Lung (tissue), 12 donors: Measurements from ENCODE around the gene ZNF618. TPM values are rescaled to one million over a fixed set of nuclear protein-coding genes. Genes with fewer than 3 reads are reported as not detected.

ENCODE experiments used
- ATAC-seq: fragments of 200-7000 bp; cut with Tn5 transposase; one replicate; pipeline ENCODE4 v1.9.1; 2020; ENCODE audit warnings: moderate number of reproducible peaks; ENCODE audit not compliant: insufficient read depth, low FRiP score
- DNase-seq, 3 donors: peaks; one replicate each; pipeline ENCODE4 v3.0.0-alpha.2; 2013 to 2017
- H3K27ac ChIP-seq, 2 donors: one replicate each; pipeline ENCODE4 v1.5.1; 2013; ENCODE audit warnings: mild to moderate bottlenecking in 2 of 2, moderate library complexity in 2 of 2, control low read depth in 1 of 2, inconsistent platforms in 1 of 2, low read depth in 1 of 2, low read length in 1 of 2
- H3K27me3 ChIP-seq, 3 donors: one replicate each; pipeline ENCODE4 v1.5.1; 2013; ENCODE audit warnings: low read length in 2 of 3; ENCODE audit not compliant: control insufficient read depth in 3 of 3, insufficient read depth in 3 of 3
- H3K36me3 ChIP-seq, 4 donors: one replicate each; pipeline ENCODE4 v1.5.1; 2013; ENCODE audit warnings: low read length in 4 of 4, mild to moderate bottlenecking in 1 of 4, moderate library complexity in 1 of 4; ENCODE audit not compliant: control insufficient read depth in 4 of 4, insufficient read depth in 4 of 4
- H3K4me1 ChIP-seq, 5 donors: one replicate each; pipeline ENCODE4 v1.5.1; 2013; ENCODE audit warnings: low read length in 5 of 5, mild to moderate bottlenecking in 2 of 5, moderate library complexity in 1 of 5; ENCODE audit not compliant: control insufficient read depth in 5 of 5, insufficient read depth in 5 of 5
- H3K4me3 ChIP-seq: one replicate; pipeline ENCODE4 v1.5.1; 2013; ENCODE audit warnings: mild to moderate bottlenecking, control low read depth, moderate library complexity
- H3K9ac ChIP-seq, 2 donors: one replicate each; pipeline ENCODE4 v1.5.1; 2013; ENCODE audit warnings: low read length in 2 of 2, control low read depth in 1 of 2; ENCODE audit not compliant: insufficient read depth in 1 of 2
- H3K9me3 ChIP-seq, 4 donors: one replicate each; pipeline ENCODE4 v1.5.1; 2013; ENCODE audit warnings: low read length in 3 of 4, mild to moderate bottlenecking in 1 of 4, moderate library complexity in 1 of 4; ENCODE audit not compliant: control insufficient read depth in 4 of 4, insufficient read depth in 3 of 4
- WGBS, 2 donors: extraction: QIAGEN DNeasy Blood & Tissue Kit; methylation state at CpG; one replicate each; pipeline ENCODE4 v1.1.7; 2013; 5-methylcytosine and 5-hydroxymethylcytosine counted together
- polyA plus RNA-seq, 2 donors: library from polyadenylated mRNA; stranded (reverse); fragments of 200-250 nt; gene quantifications; one replicate each; pipeline ENCODE4 v1.2.1, GENCODE V29; 2013
- total RNA-seq, 2 donors: library from RNA; depleted of rRNA in 1 of 2; stranded (reverse); fragments of >200 nt in 1 of 2; gene quantifications; one replicate each; pipeline ENCODE4 v1.2.1, GENCODE V29; 2014 to 2021
- TF ChIP-seq, protein P1 (sequence below): IDR thresholded peaks from 2 replicates; pipeline ENCODE4 v1.5.1; 2012; ENCODE audit warnings: mild to moderate bottlenecking; ENCODE audit errors: control extremely low read depth, extremely low read depth
- donor health status: control.
- donor health status: control.
- donor health status: Bipolar disorder and iron deficiency.
- donor health status: healthy.
- donor health status: DM: yes; HTN: yes; CAD: no.

Gene ZNF618
- total and polyA plus RNA-seq, 4 donors, result 1.6 to 16.3 (median 6.0) TPM

DNA sequence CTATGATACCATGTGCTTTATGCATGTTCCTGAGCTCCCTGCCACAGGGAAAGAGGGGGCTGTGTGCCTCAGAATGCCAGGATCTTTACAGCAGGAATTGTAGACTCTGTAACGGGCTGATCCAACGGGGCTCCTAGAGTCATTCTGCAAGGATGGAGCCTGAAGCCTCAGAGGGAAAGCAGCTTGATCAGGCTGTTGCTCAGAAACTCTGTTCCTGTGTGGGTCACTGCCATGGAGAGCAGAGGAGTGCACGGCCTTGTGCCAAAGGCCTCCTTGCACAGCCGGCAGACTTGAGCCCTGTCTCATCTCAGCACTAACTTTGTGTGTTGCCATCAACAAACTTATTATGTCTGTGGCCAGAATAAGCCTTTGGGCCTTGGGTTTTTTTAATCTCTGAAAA, 150.2 kb downstream of the ZNF618 start:
- DNase-seq (peak in 1 of 3 donors; percentile 2), ATAC-seq (no peak)
- Histone ChIP-seq H3K27ac (no peak overlapping the region), H3K27me3 (no peaks in the 10 kb centered on the region), H3K36me3 (peaks cover 0 to 37% (median 22%) of the 10 kb centered on the region in 4 donors), H3K4me1 (peaks cover 0 to 4% (median 0%) of the 10 kb centered on the region in 5 donors), H3K9ac (no peak overlapping the region), H3K4me3 (no peak overlapping the region), H3K9me3 (peaks cover 0 to 11% (median 8%) of the 10 kb centered on the region in 4 donors)
- WGBS, 2 donors, result 93 to 96% methylated on average over 4 of the region's 4 CpGs
- TF ChIP-seq, protein P1, sequence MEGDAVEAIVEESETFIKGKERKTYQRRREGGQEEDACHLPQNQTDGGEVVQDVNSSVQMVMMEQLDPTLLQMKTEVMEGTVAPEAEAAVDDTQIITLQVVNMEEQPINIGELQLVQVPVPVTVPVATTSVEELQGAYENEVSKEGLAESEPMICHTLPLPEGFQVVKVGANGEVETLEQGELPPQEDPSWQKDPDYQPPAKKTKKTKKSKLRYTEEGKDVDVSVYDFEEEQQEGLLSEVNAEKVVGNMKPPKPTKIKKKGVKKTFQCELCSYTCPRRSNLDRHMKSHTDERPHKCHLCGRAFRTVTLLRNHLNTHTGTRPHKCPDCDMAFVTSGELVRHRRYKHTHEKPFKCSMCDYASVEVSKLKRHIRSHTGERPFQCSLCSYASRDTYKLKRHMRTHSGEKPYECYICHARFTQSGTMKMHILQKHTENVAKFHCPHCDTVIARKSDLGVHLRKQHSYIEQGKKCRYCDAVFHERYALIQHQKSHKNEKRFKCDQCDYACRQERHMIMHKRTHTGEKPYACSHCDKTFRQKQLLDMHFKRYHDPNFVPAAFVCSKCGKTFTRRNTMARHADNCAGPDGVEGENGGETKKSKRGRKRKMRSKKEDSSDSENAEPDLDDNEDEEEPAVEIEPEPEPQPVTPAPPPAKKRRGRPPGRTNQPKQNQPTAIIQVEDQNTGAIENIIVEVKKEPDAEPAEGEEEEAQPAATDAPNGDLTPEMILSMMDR, result no peak

DNA sequence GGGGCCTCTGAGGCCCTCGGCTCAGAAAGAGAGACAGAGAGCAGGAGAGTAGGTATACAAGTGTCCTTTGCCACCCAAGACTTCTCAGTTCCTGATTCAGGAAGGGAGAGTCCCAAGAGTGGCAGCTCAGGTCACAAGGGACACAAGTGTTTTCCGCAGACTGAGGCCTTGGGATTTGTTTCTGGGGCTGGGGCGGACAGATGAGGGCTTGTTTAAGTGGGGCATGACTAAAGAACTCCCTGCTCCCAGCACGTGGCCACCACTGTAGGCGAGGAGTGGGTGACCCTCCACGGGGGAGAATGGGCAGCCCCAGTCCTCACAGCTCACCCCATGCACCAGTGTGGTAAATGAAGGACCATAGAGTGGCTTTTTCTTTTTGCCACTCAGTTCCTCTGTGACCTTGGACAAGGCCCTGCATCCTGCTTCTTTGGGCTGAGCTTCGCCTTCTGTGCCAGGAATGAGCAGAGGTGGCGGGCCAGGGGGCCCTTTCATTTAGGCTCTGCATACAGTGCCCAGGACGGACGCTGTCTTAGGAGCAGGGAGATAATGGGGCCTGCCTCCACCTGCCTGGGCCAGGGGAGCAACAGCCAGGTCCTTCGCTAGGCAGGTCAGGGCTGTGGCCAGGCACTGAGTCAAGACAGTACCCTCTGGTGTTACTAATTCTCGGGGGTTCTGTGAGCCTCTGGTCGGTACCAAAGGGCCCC, 151.2 kb downstream of the ZNF618 start:
- Histone ChIP-seq H3K4me1 (peaks cover 0 to 4% (median 0%) of the 10 kb centered on the region in 5 donors), H3K27me3 (no peaks in the 10 kb centered on the region), H3K27ac (no peak overlapping the region), H3K4me3 (no peak overlapping the region), H3K9me3 (peaks cover 0 to 11% (median 6%) of the 10 kb centered on the region in 4 donors), H3K36me3 (peaks cover 0 to 33% (median 20%) of the 10 kb centered on the region in 4 donors), H3K9ac (no peak overlapping the region)
- TF ChIP-seq, protein P1, result no peak
- WGBS, 2 donors, result 85 to 87% methylated on average over 13 of the region's 13 CpGs
- DNase-seq, result peak in 1 of 3 donors; percentile 23
- no peak for ATAC-seq

DNA sequence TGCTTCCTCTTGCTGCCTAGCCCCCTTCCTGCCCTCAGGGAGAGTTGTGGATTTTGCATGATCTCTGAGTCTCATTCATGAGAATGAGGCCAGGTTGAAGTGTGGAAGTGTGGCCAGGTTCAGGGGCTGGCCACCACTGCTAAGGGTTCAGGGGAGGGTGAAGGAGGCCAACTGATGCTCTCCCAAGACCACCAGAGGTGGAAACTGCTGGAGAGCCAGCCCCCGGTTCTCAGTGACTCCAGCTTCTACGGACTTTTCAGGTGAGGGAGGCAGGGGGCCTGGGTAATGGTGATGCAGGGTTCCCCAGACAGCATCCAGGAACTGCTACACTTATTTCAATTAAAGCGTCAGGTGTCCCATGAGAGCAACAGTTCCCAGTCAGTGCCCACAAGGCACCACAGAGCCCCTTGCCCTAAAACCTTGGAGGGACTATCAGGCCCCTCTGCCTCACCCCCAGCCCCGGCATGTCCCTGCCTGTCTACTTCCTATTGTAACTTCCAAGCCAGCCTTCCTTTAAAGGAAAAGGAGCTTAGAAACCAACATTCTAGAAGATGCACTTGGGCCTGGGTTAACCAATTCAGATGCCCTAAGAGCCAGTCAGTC, 151.9 kb downstream of the ZNF618 start:
- peaks cover 0 to 33% (median 23%) of the 10 kb centered on the region in 4 donors for H3K36me3 ChIP-seq

More for the DNA sequence above, 151.9 kb downstream of the ZNF618 start:
- Histone ChIP-seq H3K4me1 (peaks cover 0 to 4% (median 0%) of the 10 kb centered on the region in 5 donors), H3K27ac (no peak overlapping the region), H3K9ac (no peak overlapping the region), H3K4me3 (no peak overlapping the region), H3K9me3 (peaks cover 0 to 7% (median 5%) of the 10 kb centered on the region in 4 donors), H3K27me3 (no peaks in the 10 kb centered on the region)
- TF ChIP-seq, protein P1, result no peak
- ATAC-seq (no peak), DNase-seq (no peak)
- WGBS, 2 donors, result 92 to 94% methylated on average over 4 of the region's 4 CpGs
